K562 (cell line): ENCODE results near the gene SLC35A2. TPM values are rescaled to one million over a fixed set of nuclear protein-coding genes. Genes with fewer than 3 reads are reported as not detected.

Experiments
- ATF1 ChIP-seq, 2 experiments: fragments of 450-650 bp in 1 of 2; IDR thresholded peaks; 2 replicates each; pipeline ENCODE4 v1.6.1; 2016; ENCODE audit warnings: missing compliant biosample characterization in 1 of 2, missing genetic modification characterization in 1 of 2
- ATF7 ChIP-seq: fragments of 450-650 bp; IDR thresholded peaks from 2 replicates; pipeline ENCODE4 v1.7.1; 2014; ENCODE audit warnings: mild to moderate bottlenecking, moderate library complexity
- BCOR ChIP-seq: fragments of 450-650 bp; IDR thresholded peaks from 2 replicates; pipeline ENCODE4 v1.6.1; 2016
- CHCHD3 ChIP-seq: fragments of 250-450 bp; sonication (Bioruptor Pico); IDR thresholded peaks from 2 replicates; pipeline ENCODE4 v2.1.2; 2022; ENCODE audit warnings: mild to moderate bottlenecking
- CREB3L1 ChIP-seq: fragments of 450-650 bp; IDR thresholded peaks from 2 replicates; pipeline ENCODE4 v1.6.1; 2014; ENCODE audit warnings: low read depth, mild to moderate bottlenecking, moderate library complexity, borderline replicate concordance
- EZH2 ChIP-seq: IDR thresholded peaks from 2 replicates; pipeline ENCODE4 v1.6.1; 2012; ENCODE audit warnings: low read depth, mild to moderate bottlenecking, inconsistent platforms, low read length, borderline replicate concordance
- FOSL1 ChIP-seq: fragments of 200-800 bp; sonication (Bioruptor generic); conservative IDR thresholded peaks from 2 replicates; pipeline ENCODE4 v1.6.1; 2016; ENCODE audit warnings: missing genetic modification characterization, missing compliant biosample characterization
- FOXM1 ChIP-seq, 2 experiments: fragments of 450-650 bp in 1 of 2; sonication (generic) in 1 of 2; formaldehyde crosslinking in 1 of 2; IDR thresholded peaks; 2 replicates each; pipeline versions ENCODE4 v1.6.1 to v1.9.0; 2017 to 2022; ENCODE audit warnings: low read depth in 2 of 2, mild to moderate bottlenecking in 2 of 2, missing genetic modification reagents in 1 of 2, moderate library complexity in 1 of 2
- GABPB1 ChIP-seq: sonication (generic); formaldehyde crosslinking; IDR thresholded peaks from 2 replicates; pipeline ENCODE4 v1.8.0; 2022; ENCODE audit warnings: mild to moderate bottlenecking, missing genetic modification reagents
- HNRNPUL1 ChIP-seq: fragments of 200-400 bp; formaldehyde crosslinking; IDR thresholded peaks from 2 replicates; pipeline ENCODE4 v1.6.1; 2017; ENCODE audit warnings: low read length
- KAT7 ChIP-seq: sonication (generic); formaldehyde crosslinking; IDR thresholded peaks from 2 replicates; pipeline ENCODE4 v1.8.0; 2022; ENCODE audit warnings: missing genetic modification reagents, mild to moderate bottlenecking, borderline replicate concordance
- PHF8 ChIP-seq: fragments of 200-600 bp; sonication (generic); IDR thresholded peaks from 2 replicates; pipeline ENCODE4 v1.6.1; 2012; ENCODE audit warnings: mixed run types, mild to moderate bottlenecking, inconsistent platforms, low read length, moderate library complexity, borderline replicate concordance
- POLR2AphosphoS2 ChIP-seq: IDR thresholded peaks from 2 replicates; pipeline ENCODE4 v1.6.1; 2012; ENCODE audit warnings: low read length, improper control_type of control experiment
- RAD21 ChIP-seq, 2 experiments: fragments of 250-450 bp in 1 of 2; fragments of 450-650 bp in 1 of 2; sonication (Bioruptor Pico) in 1 of 2; formaldehyde crosslinking in 1 of 2; IDR thresholded peaks in 1 of 2; conservative IDR thresholded peaks in 1 of 2; 2 replicates each; pipeline versions ENCODE4 v1.4.0 to v1.8.0; 2020 to 2022; ENCODE audit warnings: mild to moderate bottlenecking in 2 of 2, moderate library complexity in 1 of 2
- RB1 ChIP-seq: fragments of 450-650 bp; IDR thresholded peaks from 2 replicates; pipeline ENCODE4 v1.6.1; 2017; ENCODE audit warnings: low read depth, mild to moderate bottlenecking
- RBM22 ChIP-seq: fragments of 200-400 bp; formaldehyde crosslinking; IDR thresholded peaks from 2 replicates; pipeline ENCODE4 v1.6.1; 2018; ENCODE audit warnings: low read length, low read depth; ENCODE audit not compliant: poor library complexity, severe bottlenecking
- SIX5 ChIP-seq, 2 experiments: IDR thresholded peaks; 2 replicates each; pipeline ENCODE4 v1.6.1; 2011; ENCODE audit warnings: low read length in 2 of 2, borderline replicate concordance in 1 of 2, low read depth in 1 of 2, mild to moderate bottlenecking in 1 of 2, moderate library complexity in 1 of 2; ENCODE audit not compliant: insufficient read depth in 1 of 2
- SMC3 ChIP-seq: conservative IDR thresholded peaks from 2 replicates; pipeline ENCODE4 v1.6.1; 2011; ENCODE audit warnings: low read depth, low read length, improper control_type of control experiment; ENCODE audit not compliant: insufficient read depth
- SRSF1 ChIP-seq: fragments of 200-400 bp; formaldehyde crosslinking; IDR thresholded peaks from 2 replicates; pipeline ENCODE4 v1.6.1; 2017; ENCODE audit warnings: mild to moderate bottlenecking, low read depth, low read length, moderate library complexity
- TAF9B ChIP-seq: fragments of 450-650 bp; IDR thresholded peaks from 2 replicates; pipeline ENCODE4 v1.6.1; 2018; ENCODE audit warnings: mild to moderate bottlenecking; ENCODE audit not compliant: partially characterized antibody
- TBL1XR1 ChIP-seq, 2 experiments: IDR thresholded peaks; 2 replicates each; pipeline ENCODE4 v1.6.1; 2012; ENCODE audit warnings: improper control_type of control experiment in 2 of 2, low read length in 2 of 2, mild to moderate bottlenecking in 1 of 2
- TRIM24 ChIP-seq, 2 experiments: fragments of 450-650 bp; IDR thresholded peaks; 2 replicates each; pipeline ENCODE4 v1.6.1; 2016
- YBX1 ChIP-seq: fragments of 450-650 bp; IDR thresholded peaks from 2 replicates; pipeline ENCODE4 v1.7.1; 2016; ENCODE audit warnings: mild to moderate bottlenecking
- ZNF436 ChIP-seq: fragments of 250-450, 450-650 bp; sonication (Bioruptor Pico); formaldehyde crosslinking; IDR thresholded peaks from 2 replicates; pipeline ENCODE4 v1.7.0; 2020; ENCODE audit warnings: mild to moderate bottlenecking
- polyA plus RNA-seq, 8 experiments: library from polyadenylated mRNA; depleted of rRNA in 4 of 8; stranded (reverse) in 5 of 8; unstranded in 3 of 8; fragments of >200 nt; fragmentation: Nextera tagmentation in 2 of 8; fragmentation: Illumina TruSeq in 1 of 8; extraction: Ambion mirVana in 2 of 8; extraction: Trizol in 1 of 8; gene quantifications; 2 replicates each; pipeline versions ENCODE4 v1.2.1 to v1.2.3, GENCODE V29; 2011 to 2014; ENCODE audit warnings: inconsistent platforms in 1 of 8, missing spikeins in 1 of 8
- total RNA-seq, 7 experiments: library from RNA; depleted of rRNA in 6 of 7; stranded (reverse); fragments of >200 nt in 6 of 7; fragmentation: Illumina TruSeq in 2 of 7; extraction: Trizol in 2 of 7; gene quantifications; 2 replicates each; pipeline versions ENCODE4 v1.2.1 to v1.2.3, GENCODE V29; 2011 to 2021; ENCODE audit warnings: low replicate concordance in 1 of 7
- TF ChIP-seq, protein P1 (sequence below): fragments of 250-450 bp; sonication (Bioruptor Pico); IDR thresholded peaks from 2 replicates; pipeline ENCODE4 v1.8.0; 2021; ENCODE audit warnings: moderate library complexity, mild to moderate bottlenecking, inconsistent platforms
- TF ChIP-seq, protein P2 (sequence below): fragments of 450-650 bp; conservative IDR thresholded peaks from 2 replicates; pipeline ENCODE4 v1.6.1; 2016; ENCODE audit warnings: missing genetic modification characterization, low read depth, mild to moderate bottlenecking, missing compliant biosample characterization, moderate library complexity

Gene SLC35A2
- total and polyA plus RNA-seq, 9 of the 15 experiments (the other 6 are each of a cell fraction or from before 2014, with no cell fraction given) = 3.3 to 38.9 (median 20.0) TPM

DNA sequence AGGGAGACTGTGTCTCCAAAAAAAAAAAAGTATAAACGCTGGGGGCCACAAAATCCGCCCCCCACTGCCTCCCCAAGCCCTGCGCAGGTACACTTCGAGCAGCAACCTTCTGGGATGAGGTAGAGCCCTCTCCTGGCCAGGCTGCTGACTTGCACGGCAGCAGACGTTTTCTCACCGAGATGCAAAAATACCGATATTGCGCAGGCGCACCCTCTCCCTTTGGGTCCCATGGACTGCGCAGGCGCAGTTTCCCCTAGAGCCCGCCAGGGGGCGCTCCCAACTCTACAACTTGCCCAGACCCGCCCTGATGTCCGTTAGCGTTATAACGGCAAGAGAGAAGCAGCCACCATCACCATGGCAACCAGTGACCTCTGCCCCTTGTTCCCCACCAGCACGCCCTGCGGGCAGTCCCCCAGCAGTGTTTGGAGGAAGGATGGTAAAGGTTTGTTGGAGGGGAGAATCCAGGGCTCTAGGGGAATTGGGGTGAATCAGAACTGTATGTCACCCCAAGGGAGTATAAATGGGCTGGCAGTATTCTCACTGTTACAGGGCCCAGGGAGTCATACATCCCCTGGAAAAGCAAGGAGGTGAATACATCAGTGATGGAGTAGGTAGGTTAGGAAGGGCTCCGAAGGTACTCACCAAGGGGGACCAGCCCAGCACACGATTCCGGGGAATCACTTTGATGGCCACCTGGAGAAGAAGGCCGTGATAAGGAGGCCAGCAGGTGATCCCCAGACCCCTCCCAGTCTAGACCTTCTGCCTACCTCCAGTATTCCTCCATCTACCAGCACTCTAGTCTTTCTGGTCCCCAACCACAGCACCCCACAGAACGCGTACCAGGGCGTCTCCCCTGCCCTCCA, 5.9 kb upstream of the SLC35A2 start (continued):
- TF ChIP-seq ATF1 (CRISPR knock-in tag; IDR thresholded peaks at IDR 0.05) (no peak), ATF1 (tag; IDR thresholded peaks at IDR 0.05) (no peak; the same call in 1 of the 2 replicates), RAD21 (CRISPR knock-in tag; conservative IDR thresholded peaks at IDR 0.05 in 1 of 2, IDR thresholded peaks at IDR 0.05 in 1 of 2) (peak in 1 of 2 experiments; percentile 67), TBL1XR1 (IDR thresholded peaks at IDR 0.05; ENCODE audit: low read length in 2 of 2) (peak in 1 of 2 experiments; percentile 34; a peak in 1 of 4 replicates), FOXM1 (IDR thresholded peaks at IDR 0.05; ENCODE audit: low read depth) (no peak), FOXM1 (CRISPR knock-in tag; IDR thresholded peaks at IDR 0.05; ENCODE audit: low read depth) (no peak), ZNF436 (CRISPR knock-in tag) (0 out of 2 replicates have a peak, but pooled peaks have one; percentile 5), GABPB1 (CRISPR knock-in tag) (peak; percentile 67), ATF7 (peak; percentile 64; the same call in 1 of the 2 replicates), RB1 (peak; percentile 83), CHCHD3 (CRISPR knock-in tag) (no peak), HNRNPUL1 (no peak), BCOR (no peak), EZH2 (no peak), TRIM24 (IDR thresholded peaks at IDR 0.05) (no peak), PHF8 (no peak), RBM22 (no peak), POLR2AphosphoS2 (peak; percentile 73; the same call in 1 of the 2 replicates), CREB3L1 (no peak), TAF9B (no peak), SIX5 (IDR thresholded peaks at IDR 0.05; ENCODE audit: borderline replicate concordance in 1 of 2, insufficient read depth in 1 of 2, low read depth in 1 of 2, low read length in 2 of 2) (no peak), SRSF1 (no peak), FOSL1 (tag) (0 out of 2 replicates have a peak, but pooled peaks have one; percentile 4), SMC3 (peak; percentile 78), YBX1 (no peak), KAT7 (CRISPR knock-in tag) (peak; percentile 4; the same call in 1 of the 2 replicates)
- TF ChIP-seq, protein P1, sequence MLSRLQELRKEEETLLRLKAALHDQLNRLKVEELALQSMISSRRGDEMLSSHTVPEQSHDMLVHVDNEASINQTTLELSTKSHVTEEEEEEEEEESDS (CRISPR knock-in tag) = no peak
- TF ChIP-seq, protein P2, sequence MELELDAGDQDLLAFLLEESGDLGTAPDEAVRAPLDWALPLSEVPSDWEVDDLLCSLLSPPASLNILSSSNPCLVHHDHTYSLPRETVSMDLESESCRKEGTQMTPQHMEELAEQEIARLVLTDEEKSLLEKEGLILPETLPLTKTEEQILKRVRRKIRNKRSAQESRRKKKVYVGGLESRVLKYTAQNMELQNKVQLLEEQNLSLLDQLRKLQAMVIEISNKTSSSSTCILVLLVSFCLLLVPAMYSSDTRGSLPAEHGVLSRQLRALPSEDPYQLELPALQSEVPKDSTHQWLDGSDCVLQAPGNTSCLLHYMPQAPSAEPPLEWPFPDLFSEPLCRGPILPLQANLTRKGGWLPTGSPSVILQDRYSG (tag) = no peak
